ENCODE measurements around the gene PPP2R5D. TPM values are rescaled to one million over a fixed set of nuclear protein-coding genes. Genes with fewer than 3 reads are reported as not detected.

The PPP2R5D gene
- total RNA-seq, 1 experiment from 2014 or later = 27.4 TPM

DNA sequence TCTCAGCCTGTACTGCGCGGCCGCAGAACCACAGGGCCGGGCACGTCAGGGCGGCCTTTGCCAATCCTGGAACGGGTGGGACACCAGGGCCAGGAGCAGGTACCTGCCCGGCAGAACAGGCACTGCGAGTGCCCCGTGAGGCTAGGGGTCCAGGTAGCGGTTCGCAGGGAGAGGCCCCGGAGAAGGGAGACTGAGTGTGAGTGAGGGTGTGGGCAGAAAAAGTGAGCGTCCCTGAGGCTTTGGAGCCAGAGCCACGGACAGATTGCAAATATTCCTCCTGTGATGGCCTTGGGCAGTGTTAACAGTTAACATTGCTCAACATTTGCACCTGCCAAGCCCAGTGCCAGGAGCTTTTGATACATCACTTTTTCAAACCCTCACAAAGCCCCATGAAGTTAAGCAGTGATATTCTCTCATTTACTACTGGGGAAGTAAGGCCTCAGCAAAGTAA lies 23.3 kb upstream of the PPP2R5D start:
- Histone ChIP-seq H3K4me3 (no peak overlapping the region), H3K27me3 (no peaks in the 10 kb centered on the region), H3K9me3 (no peaks in the 10 kb centered on the region), H3K36me3 (no peaks in the 10 kb centered on the region)
- no peak for DNase-seq

GRCh38 chr6:42962096-42962495 lies 22.3 kb upstream of the PPP2R5D start:
- no peaks in the 10 kb centered on the region for H3K36me3 ChIP-seq
- no peaks in the 10 kb centered on the region for H3K9me3 ChIP-seq
- DNase-seq = no peak
- no peaks in the 10 kb centered on the region for H3K27me3 ChIP-seq
- no peak overlapping the region for H3K4me3 ChIP-seq

DNA sequence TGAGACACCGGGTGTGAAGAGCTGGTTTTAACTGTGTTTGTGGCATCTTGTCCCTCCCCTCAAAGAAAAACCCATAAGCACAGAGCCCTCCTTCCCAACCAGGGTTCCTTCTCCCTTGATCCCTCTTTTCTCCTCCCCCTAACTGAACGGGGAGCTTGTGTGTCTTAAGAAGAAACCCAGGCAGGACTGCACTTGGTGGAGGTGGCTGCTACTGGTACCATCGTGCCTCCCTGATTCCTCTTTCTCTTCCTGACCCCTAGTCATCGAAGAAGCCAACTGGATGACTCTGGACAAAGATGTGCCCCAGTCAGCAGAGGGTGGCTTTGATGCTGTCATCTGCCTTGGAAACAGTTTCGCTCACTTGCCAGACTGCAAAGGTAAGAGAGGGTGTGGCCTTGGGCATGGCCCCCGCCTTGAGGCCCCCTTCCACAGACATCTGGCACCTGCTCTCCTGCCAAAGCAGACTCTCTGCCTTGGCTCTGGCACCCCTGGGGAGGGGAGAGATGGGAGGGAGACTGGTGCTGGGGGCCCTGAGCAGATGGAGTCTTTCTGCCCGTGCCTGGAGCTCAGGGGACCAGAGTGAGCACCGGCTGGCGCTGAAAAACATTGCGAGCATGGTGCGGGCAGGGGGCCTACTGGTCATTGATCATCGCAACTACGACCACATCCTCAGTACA lies 21.7 kb upstream of the PPP2R5D start:
- H3K9me3 ChIP-seq = no peaks in the 10 kb centered on the region
- no peaks in the 10 kb centered on the region for H3K36me3 ChIP-seq

DNA sequence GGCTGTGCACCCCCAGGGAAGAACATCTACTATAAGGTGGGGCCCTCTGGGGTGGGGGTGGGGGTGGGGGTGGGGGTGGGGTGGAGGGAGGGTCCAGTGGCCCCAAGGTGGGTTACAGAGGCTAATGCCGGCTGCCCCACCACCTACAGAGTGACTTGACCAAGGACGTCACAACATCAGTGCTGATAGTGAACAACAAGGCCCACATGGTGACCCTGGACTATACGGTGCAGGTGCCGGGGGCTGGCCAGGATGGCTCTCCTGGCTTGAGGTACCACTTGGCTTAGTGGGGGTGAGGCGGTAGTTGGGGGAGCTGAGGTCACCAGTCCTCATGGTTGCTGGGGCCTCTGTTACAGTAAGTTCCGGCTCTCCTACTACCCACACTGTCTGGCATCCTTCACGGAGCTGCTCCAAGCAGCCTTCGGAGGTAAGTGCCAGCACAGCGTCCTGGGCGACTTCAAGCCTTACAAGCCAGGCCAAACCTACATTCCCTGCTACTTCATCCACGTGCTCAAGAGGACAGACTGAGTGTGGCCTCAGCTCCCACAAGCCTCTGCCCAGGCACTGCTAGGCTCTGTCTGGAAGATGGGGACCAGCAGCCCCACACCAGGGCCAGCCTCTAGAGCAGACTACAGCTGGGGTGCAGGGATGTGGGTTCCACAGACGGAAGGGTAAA lies 21.1 kb upstream of the PPP2R5D start:
- no peak overlapping the region for H3K4me3 ChIP-seq
- no peaks in the 10 kb centered on the region for H3K9me3 ChIP-seq
- H3K27me3 ChIP-seq = no peaks in the 10 kb centered on the region
- H3K36me3 ChIP-seq = no peaks in the 10 kb centered on the region
- no peak for DNase-seq

More for the DNA sequence above, 21.7 kb upstream of the PPP2R5D start:
- no peak overlapping the region for H3K4me3 ChIP-seq
- no peak for DNase-seq
- no peaks in the 10 kb centered on the region for H3K27me3 ChIP-seq

DNA sequence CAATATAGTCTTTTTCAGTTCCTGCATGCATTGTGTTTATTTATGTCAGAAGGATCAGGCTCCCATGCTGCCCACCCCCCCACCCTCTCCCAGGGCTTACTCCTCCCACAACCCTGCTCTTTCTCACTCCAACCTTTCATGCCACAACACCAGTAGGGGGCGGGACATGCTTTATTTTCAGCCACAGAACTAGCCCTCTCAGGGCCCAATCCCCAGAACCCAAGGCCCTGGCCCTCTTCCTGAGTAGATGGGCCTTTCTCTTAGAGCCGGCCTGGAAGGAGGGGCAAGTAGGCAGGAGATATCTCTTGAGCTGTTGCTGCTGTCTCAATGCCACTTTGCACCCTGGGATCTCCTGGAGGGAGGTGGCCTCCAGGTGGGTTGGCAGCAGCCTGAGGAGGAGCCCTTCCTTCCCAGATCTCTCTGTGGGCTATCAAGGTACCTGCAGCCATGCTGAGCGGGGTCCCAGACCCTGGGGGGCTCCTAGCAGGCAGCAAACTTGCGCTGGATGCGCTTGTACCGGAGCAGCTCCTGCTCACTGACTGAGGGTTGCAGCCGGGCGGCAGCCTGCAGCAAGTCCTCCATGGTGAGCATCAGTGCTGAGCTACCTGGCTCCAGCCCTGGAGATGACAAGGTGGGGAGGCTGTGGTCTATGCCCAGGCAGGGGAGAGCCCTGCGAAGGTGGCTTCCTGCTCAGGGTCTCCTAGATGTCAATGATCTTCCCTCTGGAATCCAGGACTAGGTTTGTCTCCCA lies 20.3 kb upstream of the PPP2R5D start:
- Histone ChIP-seq H3K27me3 (no peaks in the 10 kb centered on the region), H3K4me3 (no peak overlapping the region), H3K36me3 (no peaks in the 10 kb centered on the region), H3K9me3 (no peaks in the 10 kb centered on the region)
- DNase-seq = peak; percentile 17

- Histone ChIP-seq H3K4me3 (no peak overlapping the region), H3K9me3 (no peaks in the 10 kb centered on the region), H3K36me3 (no peaks in the 10 kb centered on the region; the same call in 1 of the 2 replicates), H3K27me3 (no peaks in the 10 kb centered on the region)
- DNase-seq = no peak
Measured at GRCh38 chr6:42966571-42966970, 17.8 kb upstream of the PPP2R5D start.

GRCh38 chr6:42967228-42967627 lies 17.1 kb upstream of the PPP2R5D start:
- DNase-seq = no peak
- no peaks in the 10 kb centered on the region; the same call in 1 of the 2 replicates for H3K36me3 ChIP-seq
- no peak overlapping the region for H3K4me3 ChIP-seq
- no peaks in the 10 kb centered on the region for H3K27me3 ChIP-seq
- no peaks in the 10 kb centered on the region for H3K9me3 ChIP-seq

DNA sequence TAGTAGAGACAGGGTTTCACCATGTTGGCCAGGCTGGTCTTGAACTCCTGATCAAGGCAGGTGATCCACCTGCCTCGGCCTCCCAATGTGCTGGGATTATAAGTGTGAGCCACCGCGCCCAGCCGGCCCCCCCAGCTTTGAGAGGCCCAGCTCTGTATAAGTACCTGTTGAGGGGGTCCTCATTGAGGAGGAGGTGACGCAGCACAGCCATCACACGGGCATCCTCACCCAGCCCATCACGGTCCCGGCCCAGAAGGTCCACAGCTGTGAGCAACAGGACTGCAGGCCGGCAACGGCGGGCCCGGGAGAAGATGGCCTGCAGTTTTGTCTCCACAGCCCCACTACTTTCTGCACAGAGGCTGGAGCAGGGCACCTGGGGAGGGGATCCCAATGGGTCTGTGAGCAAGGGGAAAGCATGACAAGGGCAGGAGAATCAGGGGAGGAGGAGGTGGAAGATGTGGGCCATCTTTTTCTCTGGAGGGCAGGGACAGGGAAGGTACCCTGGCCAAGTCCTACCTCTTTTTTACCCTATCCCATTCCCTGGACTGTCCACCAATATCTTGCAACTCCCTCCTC lies 16.2 kb upstream of the PPP2R5D start:
- DNase-seq = no peak
- Histone ChIP-seq H3K4me3 (no peak overlapping the region), H3K9me3 (no peaks in the 10 kb centered on the region), H3K27me3 (no peaks in the 10 kb centered on the region), H3K36me3 (no peaks in the 10 kb centered on the region; the same call in 1 of the 2 replicates)

- no peak overlapping the region for H3K4me3 ChIP-seq
- DNase-seq = no peak
- H3K36me3 ChIP-seq = no peaks in the 10 kb centered on the region; the same call in 1 of the 2 replicates
- no peaks in the 10 kb centered on the region for H3K9me3 ChIP-seq
- no peaks in the 10 kb centered on the region for H3K27me3 ChIP-seq
Measured at GRCh38 chr6:42968783-42969182, 15.6 kb upstream of the PPP2R5D start.

DNA sequence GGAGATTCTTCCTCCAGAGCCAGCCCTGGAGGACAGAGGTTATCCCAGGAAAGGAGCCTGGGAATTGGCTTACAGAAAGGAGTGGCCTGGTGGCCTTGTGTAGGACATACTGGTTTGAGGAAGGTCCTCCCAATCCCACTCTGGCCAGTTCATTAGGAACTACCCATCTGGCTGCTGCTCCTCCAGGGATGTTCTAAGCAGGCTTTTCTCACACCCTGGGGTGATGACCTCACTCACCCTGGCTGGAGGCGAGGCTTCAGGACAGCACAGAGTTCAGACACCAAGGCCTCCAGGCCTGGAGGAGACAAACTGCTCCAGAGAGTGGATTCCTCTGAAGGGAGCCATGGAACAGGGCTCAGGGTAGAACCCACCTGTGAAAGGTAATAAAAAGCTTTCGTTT lies 14.9 kb upstream of the PPP2R5D start:
- Histone ChIP-seq H3K36me3 (no peaks in the 10 kb centered on the region; the same call in 1 of the 2 replicates), H3K9me3 (no peaks in the 10 kb centered on the region), H3K4me3 (no peak overlapping the region), H3K27me3 (no peaks in the 10 kb centered on the region)
- DNase-seq = no peak

- H3K4me3 ChIP-seq = no peak overlapping the region
- H3K9me3 ChIP-seq = no peaks in the 10 kb centered on the region
- no peaks in the 10 kb centered on the region; the same call in 1 of the 2 replicates for H3K36me3 ChIP-seq
- no peaks in the 10 kb centered on the region for H3K27me3 ChIP-seq
- no peak for DNase-seq
Measured at GRCh38 chr6:42969934-42970333, 14.4 kb upstream of the PPP2R5D start.

GRCh38 chr6:42970871-42971612 lies 13.3 kb upstream of the PPP2R5D start:
- H3K4me3 ChIP-seq = no peak overlapping the region
- H3K27me3 ChIP-seq = no peaks in the 10 kb centered on the region
- no peak for DNase-seq
- H3K9me3 ChIP-seq = no peaks in the 10 kb centered on the region
- no peaks in the 10 kb centered on the region; the same call in 1 of the 2 replicates for H3K36me3 ChIP-seq

DNA sequence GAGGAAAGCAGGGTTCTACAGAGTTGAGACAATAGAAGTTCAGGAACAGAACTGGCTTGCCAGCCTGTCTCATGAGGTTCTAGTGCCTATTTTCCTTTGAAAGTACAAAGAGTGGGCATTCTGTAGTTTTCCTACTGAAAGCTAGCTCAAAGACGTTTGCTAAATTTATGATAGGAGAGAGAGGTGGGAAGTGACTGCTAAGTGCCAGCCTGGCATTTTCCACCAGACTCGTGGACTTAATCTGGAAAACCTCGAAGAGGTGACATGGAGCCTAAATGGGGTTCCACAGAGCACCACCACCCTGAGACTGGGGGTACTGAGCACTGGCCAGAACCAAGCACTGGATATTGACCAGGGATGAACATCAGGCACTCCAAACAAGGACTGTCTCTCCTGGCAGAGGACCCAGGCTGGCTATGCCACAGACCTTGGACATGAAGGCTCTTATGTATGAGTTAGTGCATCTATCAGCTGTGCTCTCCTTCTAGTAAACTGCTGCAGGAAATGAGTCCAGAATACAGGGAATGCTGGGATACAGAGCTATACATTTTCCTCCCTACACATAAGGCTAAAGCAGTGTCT lies 12.5 kb upstream of the PPP2R5D start:
- Histone ChIP-seq H3K9me3 (no peaks in the 10 kb centered on the region), H3K36me3 (no peaks in the 10 kb centered on the region; the same call in 1 of the 2 replicates), H3K27me3 (no peaks in the 10 kb centered on the region), H3K4me3 (no peak overlapping the region)
- DNase-seq = peak; percentile 11

- Histone ChIP-seq H3K27me3 (no peaks in the 10 kb centered on the region), H3K36me3 (peaks cover 2% of the 10 kb centered on the region), H3K9me3 (no peaks in the 10 kb centered on the region), H3K4me3 (no peak overlapping the region)
- no peak for DNase-seq
Measured at GRCh38 chr6:42973926-42974325, 10.4 kb upstream of the PPP2R5D start.

GRCh38 chr6:42974919-42975505 lies 9.4 kb upstream of the PPP2R5D start:
- peaks cover 2% of the 10 kb centered on the region; the same call in 1 of the 2 replicates for H3K36me3 ChIP-seq
- no peak overlapping the region for H3K4me3 ChIP-seq
- H3K27me3 ChIP-seq = no peaks in the 10 kb centered on the region
- DNase-seq = no peak
- no peaks in the 10 kb centered on the region for H3K9me3 ChIP-seq

- no peaks in the 10 kb centered on the region for H3K27me3 ChIP-seq
- no peaks in the 10 kb centered on the region for H3K9me3 ChIP-seq
- peak; percentile 43 for DNase-seq
- peaks cover 2% of the 10 kb centered on the region; the same call in 1 of the 2 replicates for H3K36me3 ChIP-seq
- peak overlapping the region; percentile 75 for H3K4me3 ChIP-seq
Measured at GRCh38 chr6:42978487-42978838, 5.9 kb upstream of the PPP2R5D start.

Data from MG63 (cell line).